ENCODE results near the gene ALG12. TPM values are rescaled to one million over a fixed set of nuclear protein-coding genes. Genes with fewer than 3 reads are reported as not detected.
A peak's percentile ranks its signal among the peaks of the same experiment; 100 is the strongest.

The ALG12 gene
- total RNA-seq, 4 donors from 2014 or later, result 12.8 to 16.6 (median 13.0) TPM

GRCh38 chr22:49861642-49862495 is 56.4 kb downstream of the ALG12 start:
- Histone ChIP-seq H3K27ac (no peak overlapping the region), H3K4me1 (no peaks in the 10 kb centered on the region), H3K9me3 (peaks cover 6 to 21% (median 9%) of the 10 kb centered on the region in 3 donors), H3K4me3 (no peak overlapping the region), H3K27me3 (no peaks in the 10 kb centered on the region), H3K36me3 (peaks cover 0 to 31% (median 0%) of the 10 kb centered on the region in 3 donors)
- WGBS, 2 donors, result 84 to 88% methylated on average over 23 to 25 of the region's 29 CpGs
- TF ChIP-seq, protein P1, sequence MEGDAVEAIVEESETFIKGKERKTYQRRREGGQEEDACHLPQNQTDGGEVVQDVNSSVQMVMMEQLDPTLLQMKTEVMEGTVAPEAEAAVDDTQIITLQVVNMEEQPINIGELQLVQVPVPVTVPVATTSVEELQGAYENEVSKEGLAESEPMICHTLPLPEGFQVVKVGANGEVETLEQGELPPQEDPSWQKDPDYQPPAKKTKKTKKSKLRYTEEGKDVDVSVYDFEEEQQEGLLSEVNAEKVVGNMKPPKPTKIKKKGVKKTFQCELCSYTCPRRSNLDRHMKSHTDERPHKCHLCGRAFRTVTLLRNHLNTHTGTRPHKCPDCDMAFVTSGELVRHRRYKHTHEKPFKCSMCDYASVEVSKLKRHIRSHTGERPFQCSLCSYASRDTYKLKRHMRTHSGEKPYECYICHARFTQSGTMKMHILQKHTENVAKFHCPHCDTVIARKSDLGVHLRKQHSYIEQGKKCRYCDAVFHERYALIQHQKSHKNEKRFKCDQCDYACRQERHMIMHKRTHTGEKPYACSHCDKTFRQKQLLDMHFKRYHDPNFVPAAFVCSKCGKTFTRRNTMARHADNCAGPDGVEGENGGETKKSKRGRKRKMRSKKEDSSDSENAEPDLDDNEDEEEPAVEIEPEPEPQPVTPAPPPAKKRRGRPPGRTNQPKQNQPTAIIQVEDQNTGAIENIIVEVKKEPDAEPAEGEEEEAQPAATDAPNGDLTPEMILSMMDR (IDR thresholded peaks at IDR 0.05), result no peak
- TF ChIP-seq POLR2A (IDR thresholded peaks at IDR 0.05), result no peak
- no peak for DNase-seq
- intact Hi-C loops (cut with DNase I), result no loop called here

DNA sequence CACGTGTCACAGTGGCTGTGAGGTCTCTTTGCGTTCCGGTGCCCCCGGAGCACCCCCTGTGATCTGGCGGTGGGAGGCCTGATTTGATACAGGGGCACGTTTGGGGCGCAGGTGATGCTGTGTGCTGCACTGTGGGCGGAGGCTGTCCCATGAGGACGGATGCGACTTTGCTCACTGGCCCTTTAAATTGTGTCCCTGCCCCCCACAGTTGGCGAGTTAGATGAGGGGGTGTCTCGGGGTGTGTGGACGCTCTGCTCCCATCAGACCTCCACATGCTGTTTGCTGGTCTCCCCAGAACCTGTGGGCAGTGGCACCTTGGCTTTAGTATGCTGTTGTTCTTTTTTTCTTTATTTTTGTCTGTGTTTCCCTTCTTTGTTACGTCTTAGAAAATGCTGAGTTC is 59.4 kb downstream of the ALG12 start:
- H3K4me1 ChIP-seq, result peaks cover 16 to 22% (median 18%) of the 10 kb centered on the region in 3 donors
- no peaks in the 10 kb centered on the region for H3K9me3 ChIP-seq
- TF ChIP-seq POLR2A (IDR thresholded peaks at IDR 0.05), result no peak
- WGBS, 2 donors, result 88 to 89% methylated on average over 6 of the region's 14 CpGs
- no peaks in the 10 kb centered on the region for H3K27me3 ChIP-seq
- H3K27ac ChIP-seq, result no peak overlapping the region
- no peak for DNase-seq
- no peak overlapping the region for H3K4me3 ChIP-seq
- peaks cover 0 to 15% (median 0%) of the 10 kb centered on the region in 3 donors for H3K36me3 ChIP-seq
- intact Hi-C loops (cut with DNase I), result no loop called here

GRCh38 chr22:49856766-49857618 is 61.2 kb downstream of the ALG12 start:
- intact Hi-C loops (cut with DNase I), result no loop called here
- no peak overlapping the region for H3K4me3 ChIP-seq
- H3K27ac ChIP-seq, result no peak overlapping the region
- peaks cover 22 to 31% (median 24%) of the 10 kb centered on the region in 3 donors for H3K4me1 ChIP-seq
- H3K9me3 ChIP-seq, result no peaks in the 10 kb centered on the region
- TF ChIP-seq, protein P1 (IDR thresholded peaks at IDR 0.05), result no peak
- no peak for TF ChIP-seq POLR2A (IDR thresholded peaks at IDR 0.05)
- no peak for DNase-seq
- H3K27me3 ChIP-seq, result no peaks in the 10 kb centered on the region
- H3K36me3 ChIP-seq, result peaks cover 0 to 15% (median 0%) of the 10 kb centered on the region in 3 donors
- WGBS, 2 donors, result 91 to 96% methylated on average over 8 to 14 of the region's 31 CpGs

DNA sequence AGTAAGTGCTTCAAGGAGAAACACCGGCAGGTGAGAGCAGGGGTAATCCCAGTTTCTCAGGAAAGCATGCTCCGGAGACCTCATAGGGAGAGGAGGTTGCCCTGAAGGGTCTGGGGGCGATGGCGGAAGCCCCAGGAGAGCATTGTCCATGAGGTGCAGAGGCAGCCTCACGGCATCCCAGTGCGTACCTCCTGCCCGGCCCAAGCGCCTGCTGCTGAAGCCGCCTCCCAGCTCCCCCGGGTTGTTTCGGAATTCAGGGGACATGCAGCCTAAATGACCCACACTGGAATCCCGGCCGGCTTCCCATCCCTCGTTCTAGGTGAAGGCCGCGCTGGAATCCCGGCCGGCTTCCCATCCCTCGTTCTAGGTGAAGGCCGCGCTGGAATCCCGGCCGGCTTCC is 61.9 kb downstream of the ALG12 start:
- peak overlapping the region in 1 of 4 donors; percentile 85 for H3K27ac ChIP-seq
- TF ChIP-seq, protein P1 (IDR thresholded peaks at IDR 0.05), result no peak
- TF ChIP-seq POLR2A (IDR thresholded peaks at IDR 0.05), result no peak
- DNase-seq, result no peak
- peaks cover 0 to 15% (median 0%) of the 10 kb centered on the region in 3 donors for H3K36me3 ChIP-seq
- peaks cover 22 to 31% (median 24%) of the 10 kb centered on the region in 3 donors for H3K4me1 ChIP-seq
- H3K9me3 ChIP-seq, result no peaks in the 10 kb centered on the region
- H3K4me3 ChIP-seq, result no peak overlapping the region
- WGBS, 2 donors, result 96 to 97% methylated on average over 9 to 11 of the region's 23 CpGs
- intact Hi-C loops (cut with DNase I), result no loop called here
- peaks cover 0 to 3% (median 0%) of the 10 kb centered on the region in 4 donors for H3K27me3 ChIP-seq

DNA sequence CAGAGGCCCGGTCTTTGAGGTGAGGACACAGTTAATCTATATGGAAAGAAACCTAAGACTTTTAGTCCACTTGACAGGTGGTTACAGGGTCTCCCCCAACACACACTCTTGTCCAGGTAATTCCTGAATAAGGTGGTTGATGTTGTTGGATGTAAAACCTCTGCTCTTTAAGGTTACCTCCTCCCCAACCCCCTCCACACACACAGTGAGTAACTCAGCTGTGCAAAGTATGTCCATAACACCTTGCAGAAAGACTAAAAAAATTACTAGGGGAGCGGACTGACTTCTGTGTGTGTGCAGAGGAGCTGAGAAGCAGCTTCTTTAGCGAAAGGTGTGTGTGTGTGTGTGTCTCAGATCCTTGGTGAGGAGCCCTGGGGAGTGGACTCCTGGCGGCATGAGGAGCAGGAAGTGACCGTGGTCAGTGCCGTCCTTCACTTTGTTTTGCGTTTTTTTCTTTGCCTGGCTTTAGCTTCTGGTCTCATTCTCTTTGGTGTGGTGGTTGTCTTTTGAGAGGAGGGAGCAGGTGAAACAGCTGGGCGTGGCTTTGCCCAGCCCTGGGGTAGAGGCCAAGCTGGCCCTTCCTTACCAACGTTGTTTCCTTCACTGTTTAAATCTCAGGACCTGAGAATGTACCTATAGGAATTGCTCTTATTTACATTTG is 62.9 kb downstream of the ALG12 start:
- no peaks in the 10 kb centered on the region for H3K9me3 ChIP-seq
- peaks cover 22 to 31% (median 24%) of the 10 kb centered on the region in 3 donors for H3K4me1 ChIP-seq
- TF ChIP-seq POLR2A (IDR thresholded peaks at IDR 0.05), result no peak
- TF ChIP-seq, protein P1 (IDR thresholded peaks at IDR 0.05), result no peak
- DNase-seq, result no peak
- H3K27ac ChIP-seq, result peak overlapping the region; percentile 7 to 89 (median 58)
- H3K4me3 ChIP-seq, result peak overlapping the region in 3 of 4 donors; percentile 65 to 90 (median 82)
- 21 to 24% methylated on average over 9 of the region's 9 CpGs for WGBS, 2 donors
- intact Hi-C loops (cut with DNase I), result no loop called here
- peaks cover 0 to 11% (median 0%) of the 10 kb centered on the region in 4 donors for H3K27me3 ChIP-seq
- H3K36me3 ChIP-seq, result peaks cover 0 to 15% (median 0%) of the 10 kb centered on the region in 3 donors

All from esophagus squamous epithelium (tissue), 5 donors.